HL-60 (cell line): ENCODE data around the gene RANGAP1.

Source experiments
- DNase-seq, 2 experiments: peaks; one replicate each; pipeline ENCODE4 v3.0.0-alpha.2; 2010 to 2020; ENCODE audit warnings: low read depth in 1 of 2, low spot score in 1 of 2
- H3K27ac ChIP-seq: fragments of 250-450 bp; sonication (Bioruptor Pico); replicated peaks from 2 replicates; pipeline ENCODE4 v1.5.1; 2020; ENCODE audit warnings: mild to moderate bottlenecking, moderate library complexity
- H3K27me3 ChIP-seq: fragments of 250-450 bp; sonication (Bioruptor Pico); 2 replicates; pipeline ENCODE4 v1.5.1; 2021; ENCODE audit warnings: mild to moderate bottlenecking, moderate library complexity; ENCODE audit not compliant: insufficient read depth, poor library complexity, severe bottlenecking
- H3K4me3 ChIP-seq: replicated peaks from 2 replicates; pipeline ENCODE4 v1.5.1; 2011; ENCODE audit warnings: mild to moderate bottlenecking, control low read depth, low read length; ENCODE audit not compliant: insufficient read depth
- CTCF ChIP-seq: IDR thresholded peaks from one replicate; pipeline ENCODE4 v1.5.1; 2011; ENCODE audit warnings: low read length, control low read depth, inconsistent platforms; ENCODE audit not compliant: insufficient read depth
- GABPA ChIP-seq: IDR thresholded peaks from 2 replicates; pipeline ENCODE4 v1.6.1; 2012; ENCODE audit warnings: low read depth
- POLR2AphosphoS5 ChIP-seq: IDR thresholded peaks from 2 replicates; pipeline ENCODE4 v1.6.1; 2012; ENCODE audit warnings: low read depth
- REST ChIP-seq: IDR thresholded peaks from 2 replicates; pipeline ENCODE4 v1.6.1; 2012; ENCODE audit warnings: low read depth; ENCODE audit not compliant: insufficient replicate concordance
- SPI1 ChIP-seq: IDR thresholded peaks from 2 replicates; pipeline ENCODE4 v1.6.1; 2012; ENCODE audit warnings: low read depth, mild to moderate bottlenecking, borderline replicate concordance

RANGAP1 gene

GRCh38 chr22:41222846-41223507, 63.0 kb downstream of the RANGAP1 start:
- H3K4me3 ChIP-seq: no peak overlapping the region
- no peak overlapping the region for H3K27ac ChIP-seq
- DNase-seq: no peak
- H3K27me3 ChIP-seq: no peaks in the 10 kb centered on the region
- no peak for TF ChIP-seq GABPA
- TF ChIP-seq REST: no peak
- TF ChIP-seq SPI1: no peak
- no peak for TF ChIP-seq CTCF
- no peak for TF ChIP-seq POLR2AphosphoS5

GRCh38 chr22:41217553-41218157, 68.3 kb downstream of the RANGAP1 start:
- TF ChIP-seq SPI1: peak; percentile 96
- TF ChIP-seq CTCF: no peak
- no peaks in the 10 kb centered on the region for H3K27me3 ChIP-seq
- peak overlapping the region; percentile 20 for H3K4me3 ChIP-seq
- H3K27ac ChIP-seq: peak overlapping the region; percentile 47
- DNase-seq: peak; percentile 79 to 83

- no peaks in the 10 kb centered on the region for H3K27me3 ChIP-seq
Measured at GRCh38 chr22:41216984-41217383, 69.0 kb downstream of the RANGAP1 start.

More at GRCh38 chr22:41216984-41217383, 69.0 kb downstream of the RANGAP1 start:
- H3K4me3 ChIP-seq: no peak overlapping the region
- peak overlapping the region; percentile 47 for H3K27ac ChIP-seq
- TF ChIP-seq GABPA: no peak
- no peak for TF ChIP-seq REST
- no peak for TF ChIP-seq POLR2AphosphoS5
- TF ChIP-seq SPI1: no peak
- TF ChIP-seq CTCF: no peak
- no peak for DNase-seq
